ENCODE data around the gene AP1M1.

DNA sequence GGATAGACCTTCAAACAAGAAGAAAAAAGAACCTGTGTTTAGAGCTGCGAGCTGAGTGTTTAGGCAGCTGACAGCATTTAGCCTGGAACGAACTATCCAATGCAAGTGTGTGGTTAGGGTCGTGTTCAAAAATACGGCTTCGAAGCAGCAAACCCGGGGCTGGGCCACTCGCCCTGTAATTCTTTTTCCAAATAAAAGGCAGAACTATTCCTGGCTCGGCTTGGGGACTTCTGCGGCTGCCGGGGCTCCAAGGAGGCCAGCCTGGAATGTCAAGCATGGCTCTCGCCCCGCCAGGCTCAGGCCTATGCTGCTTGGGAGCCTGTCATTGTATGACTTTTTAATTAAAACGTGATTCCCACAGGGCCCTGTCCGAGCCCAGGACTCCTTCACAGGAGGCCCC, 75.2 kb downstream of the AP1M1 start:
- TF ChIP-seq, protein P1, sequence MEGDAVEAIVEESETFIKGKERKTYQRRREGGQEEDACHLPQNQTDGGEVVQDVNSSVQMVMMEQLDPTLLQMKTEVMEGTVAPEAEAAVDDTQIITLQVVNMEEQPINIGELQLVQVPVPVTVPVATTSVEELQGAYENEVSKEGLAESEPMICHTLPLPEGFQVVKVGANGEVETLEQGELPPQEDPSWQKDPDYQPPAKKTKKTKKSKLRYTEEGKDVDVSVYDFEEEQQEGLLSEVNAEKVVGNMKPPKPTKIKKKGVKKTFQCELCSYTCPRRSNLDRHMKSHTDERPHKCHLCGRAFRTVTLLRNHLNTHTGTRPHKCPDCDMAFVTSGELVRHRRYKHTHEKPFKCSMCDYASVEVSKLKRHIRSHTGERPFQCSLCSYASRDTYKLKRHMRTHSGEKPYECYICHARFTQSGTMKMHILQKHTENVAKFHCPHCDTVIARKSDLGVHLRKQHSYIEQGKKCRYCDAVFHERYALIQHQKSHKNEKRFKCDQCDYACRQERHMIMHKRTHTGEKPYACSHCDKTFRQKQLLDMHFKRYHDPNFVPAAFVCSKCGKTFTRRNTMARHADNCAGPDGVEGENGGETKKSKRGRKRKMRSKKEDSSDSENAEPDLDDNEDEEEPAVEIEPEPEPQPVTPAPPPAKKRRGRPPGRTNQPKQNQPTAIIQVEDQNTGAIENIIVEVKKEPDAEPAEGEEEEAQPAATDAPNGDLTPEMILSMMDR (IDR thresholded peaks at IDR 0.05; ENCODE audit: low read depth, low read length, poor library complexity, severe bottlenecking): no peak
- TF ChIP-seq EZH2phosphoT487 (IDR thresholded peaks at IDR 0.05; ENCODE audit: borderline replicate concordance, low read length): no peak
